GM23338 (cell line): ENCODE data around the gene YIF1A. TPM values are rescaled to one million over a fixed set of nuclear protein-coding genes. Genes with fewer than 3 reads are reported as not detected.

ENCODE experiments used
- ATAC-seq: fragments of 200-7000 bp; cut with Tn5 transposase; 3 replicates; pipeline ENCODE4 v1.9.1; 2020
- DNase-seq: peaks from one replicate; pipeline ENCODE4 v3.0.0-alpha.2; 2015; ENCODE audit warnings: low spot score
- H2AFZ ChIP-seq: fragments of 200-600 bp; sonication (generic); 2 replicates; pipeline ENCODE4 v1.8.0; 2016; ENCODE audit warnings: antibody characterized with exemption, mild to moderate bottlenecking, moderate library complexity
- H3F3A ChIP-seq: fragments of 200-600 bp; sonication (generic); replicated peaks from 2 replicates; pipeline ENCODE4 v1.8.0; 2017; ENCODE audit warnings: antibody characterized with exemption, mixed run types, low read depth
- H3K27ac ChIP-seq: fragments of 200-600 bp; sonication (generic); 2 replicates; pipeline ENCODE4 v1.6.1; 2016; ENCODE audit warnings: low read depth
- H3K27me3 ChIP-seq: fragments of 200-600 bp; sonication (generic); 2 replicates; pipeline ENCODE4 v1.8.0; 2016; ENCODE audit warnings: mild to moderate bottlenecking, mixed run types, moderate library complexity; ENCODE audit not compliant: insufficient read depth
- H3K36me3 ChIP-seq: fragments of 200-600 bp; sonication (generic); 2 replicates; pipeline ENCODE4 v1.8.0; 2016; ENCODE audit warnings: mild to moderate bottlenecking; ENCODE audit not compliant: insufficient read depth
- H3K4me1 ChIP-seq: fragments of 200-600 bp; sonication (generic); 2 replicates; pipeline ENCODE4 v1.8.0; 2016; ENCODE audit warnings: mild to moderate bottlenecking, moderate library complexity; ENCODE audit not compliant: insufficient read depth
- H3K4me2 ChIP-seq: fragments of 200-600 bp; sonication (generic); 2 replicates; pipeline ENCODE4 v1.7.1; 2017; ENCODE audit warnings: mixed run types
- H3K4me3 ChIP-seq: fragments of 200-600 bp; sonication (generic); 2 replicates; pipeline ENCODE4 v1.6.1; 2016; ENCODE audit warnings: mixed run types
- H3K79me2 ChIP-seq: fragments of 200-600 bp; sonication (generic); replicated peaks from 2 replicates; pipeline ENCODE4 v1.8.0; 2017; ENCODE audit warnings: mild to moderate bottlenecking; ENCODE audit not compliant: insufficient read depth
- H3K9me2 ChIP-seq: fragments of 200-600 bp; sonication (generic); 2 replicates; pipeline ENCODE4 v1.8.0; 2017; ENCODE audit not compliant: insufficient read depth
- H4K20me1 ChIP-seq: fragments of 200-600 bp; sonication (generic); replicated peaks from 2 replicates; pipeline ENCODE4 v1.8.0; 2017; ENCODE audit warnings: mild to moderate bottlenecking; ENCODE audit not compliant: insufficient read depth
- H3K27ac Mint-ChIP-seq: 2 replicates; pipeline ENCODE4 v1.8.0; 2020; ENCODE audit warnings: inconsistent platforms, mild to moderate bottlenecking, moderate library complexity, mixed read lengths
- H3K27me3 Mint-ChIP-seq: 3 replicates; pipeline ENCODE4 v1.8.0; 2022; ENCODE audit warnings: low read depth, mild to moderate bottlenecking, moderate library complexity, mixed read lengths, inconsistent platforms; ENCODE audit not compliant: insufficient read depth, poor library complexity
- H3K36me3 Mint-ChIP-seq: 3 replicates; pipeline ENCODE4 v1.8.0; 2021; ENCODE audit warnings: low read depth, mild to moderate bottlenecking, inconsistent platforms, moderate library complexity, mixed read lengths
- H3K4me1 Mint-ChIP-seq: 3 replicates; pipeline ENCODE4 v1.8.0; 2020; ENCODE audit warnings: mild to moderate bottlenecking, inconsistent platforms, mixed read lengths
- H3K4me3 Mint-ChIP-seq: 3 replicates; pipeline ENCODE4 v1.8.0; 2021; ENCODE audit warnings: moderate library complexity, mild to moderate bottlenecking, inconsistent platforms, mixed read lengths
- H3K9me3 Mint-ChIP-seq: 3 replicates; pipeline ENCODE4 v1.8.0; 2020; ENCODE audit warnings: moderate library complexity, mild to moderate bottlenecking, inconsistent platforms, mixed read lengths
- CREB1 ChIP-seq: fragments of 250-450 bp; sonication (Bioruptor Pico); IDR thresholded peaks from 2 replicates; pipeline ENCODE4 v1.5.0; 2020; ENCODE audit warnings: low read depth, mild to moderate bottlenecking, moderate library complexity
- ETS1 ChIP-seq: IDR thresholded peaks from 2 replicates; pipeline ENCODE4 v1.6.1; 2016; ENCODE audit warnings: antibody characterized with exemption
- EZH2phosphoT487 ChIP-seq: fragments of 200-600 bp; sonication (generic); IDR thresholded peaks from one replicate; pipeline ENCODE4 v1.8.1; 2018; ENCODE audit warnings: antibody characterized with exemption; ENCODE audit not compliant: unreplicated experiment
- JUNB ChIP-seq: IDR thresholded peaks from one replicate; pipeline ENCODE4 v1.6.1; 2016; ENCODE audit warnings: antibody characterized with exemption; ENCODE audit not compliant: unreplicated experiment
- NANOG ChIP-seq: IDR thresholded peaks from 2 replicates; pipeline ENCODE4 v1.6.1; 2016; ENCODE audit warnings: antibody characterized with exemption, borderline replicate concordance
- POLR2AphosphoS5 ChIP-seq: IDR thresholded peaks from 2 replicates; pipeline ENCODE4 v1.6.1; 2016; ENCODE audit warnings: antibody characterized with exemption, low read depth
- ZNF114 ChIP-seq: fragments of 250-450 bp; sonication (Bioruptor Pico); IDR thresholded peaks from 2 replicates; pipeline ENCODE4 v1.5.0; 2020; ENCODE audit warnings: mild to moderate bottlenecking, moderate library complexity
- ZNF331 ChIP-seq: fragments of 250-450 bp; sonication (Bioruptor Pico); IDR thresholded peaks from 2 replicates; pipeline ENCODE4 v1.5.0; 2020; ENCODE audit warnings: low read depth, mild to moderate bottlenecking, moderate library complexity
- polyA plus RNA-seq: library from polyadenylated mRNA; unstranded; fragments of >200 nt; fragmentation: Nextera tagmentation; extraction: Ambion mirVana; gene quantifications from 2 replicates; pipeline ENCODE4 v1.2.1, GENCODE V29; 2016
- total RNA-seq: library from RNA; depleted of rRNA; stranded (reverse); fragments of >200 nt; shearing (Covaris generic); gene quantifications from 2 replicates; pipeline ENCODE4 v1.2.3, GENCODE V29; 2014
- TF ChIP-seq, protein P1 (sequence below), 2 experiments: fragments of 200-600 bp in 1 of 2; sonication (generic) in 1 of 2; conservative IDR thresholded peaks; 2 replicates each; pipeline versions ENCODE4 v1.5.1 to v1.6.1; 2016 to 2017; ENCODE audit warnings: antibody characterized with exemption in 2 of 2, low read depth in 2 of 2, mild to moderate bottlenecking in 2 of 2, moderate library complexity in 1 of 2
- TF ChIP-seq, protein P2 (sequence below): IDR thresholded peaks from one replicate; pipeline ENCODE4 v1.6.1; 2018; ENCODE audit warnings: antibody characterized with exemption; ENCODE audit not compliant: unreplicated experiment
- TF ChIP-seq, protein P3 (sequence below): fragments of 250-450 bp; sonication (Bioruptor Pico); IDR thresholded peaks from 2 replicates; pipeline ENCODE4 v1.5.0; 2020; ENCODE audit warnings: mild to moderate bottlenecking, moderate library complexity

Gene YIF1A
- total and polyA plus RNA-seq, 2 experiments from 2014 or later = 75.6 to 87.0 TPM

- TF ChIP-seq JUNB = no peak
- TF ChIP-seq ZNF114 = no peak
- TF ChIP-seq, protein P1, sequence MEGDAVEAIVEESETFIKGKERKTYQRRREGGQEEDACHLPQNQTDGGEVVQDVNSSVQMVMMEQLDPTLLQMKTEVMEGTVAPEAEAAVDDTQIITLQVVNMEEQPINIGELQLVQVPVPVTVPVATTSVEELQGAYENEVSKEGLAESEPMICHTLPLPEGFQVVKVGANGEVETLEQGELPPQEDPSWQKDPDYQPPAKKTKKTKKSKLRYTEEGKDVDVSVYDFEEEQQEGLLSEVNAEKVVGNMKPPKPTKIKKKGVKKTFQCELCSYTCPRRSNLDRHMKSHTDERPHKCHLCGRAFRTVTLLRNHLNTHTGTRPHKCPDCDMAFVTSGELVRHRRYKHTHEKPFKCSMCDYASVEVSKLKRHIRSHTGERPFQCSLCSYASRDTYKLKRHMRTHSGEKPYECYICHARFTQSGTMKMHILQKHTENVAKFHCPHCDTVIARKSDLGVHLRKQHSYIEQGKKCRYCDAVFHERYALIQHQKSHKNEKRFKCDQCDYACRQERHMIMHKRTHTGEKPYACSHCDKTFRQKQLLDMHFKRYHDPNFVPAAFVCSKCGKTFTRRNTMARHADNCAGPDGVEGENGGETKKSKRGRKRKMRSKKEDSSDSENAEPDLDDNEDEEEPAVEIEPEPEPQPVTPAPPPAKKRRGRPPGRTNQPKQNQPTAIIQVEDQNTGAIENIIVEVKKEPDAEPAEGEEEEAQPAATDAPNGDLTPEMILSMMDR (conservative IDR thresholded peaks at IDR 0.05; ENCODE audit: low read depth in 2 of 2) = no peak
- TF ChIP-seq NANOG = no peak
- no peak for TF ChIP-seq ETS1
- no peak for TF ChIP-seq EZH2phosphoT487
- no peak for TF ChIP-seq ZNF331
- TF ChIP-seq POLR2AphosphoS5 = no peak
- TF ChIP-seq, protein P2, sequence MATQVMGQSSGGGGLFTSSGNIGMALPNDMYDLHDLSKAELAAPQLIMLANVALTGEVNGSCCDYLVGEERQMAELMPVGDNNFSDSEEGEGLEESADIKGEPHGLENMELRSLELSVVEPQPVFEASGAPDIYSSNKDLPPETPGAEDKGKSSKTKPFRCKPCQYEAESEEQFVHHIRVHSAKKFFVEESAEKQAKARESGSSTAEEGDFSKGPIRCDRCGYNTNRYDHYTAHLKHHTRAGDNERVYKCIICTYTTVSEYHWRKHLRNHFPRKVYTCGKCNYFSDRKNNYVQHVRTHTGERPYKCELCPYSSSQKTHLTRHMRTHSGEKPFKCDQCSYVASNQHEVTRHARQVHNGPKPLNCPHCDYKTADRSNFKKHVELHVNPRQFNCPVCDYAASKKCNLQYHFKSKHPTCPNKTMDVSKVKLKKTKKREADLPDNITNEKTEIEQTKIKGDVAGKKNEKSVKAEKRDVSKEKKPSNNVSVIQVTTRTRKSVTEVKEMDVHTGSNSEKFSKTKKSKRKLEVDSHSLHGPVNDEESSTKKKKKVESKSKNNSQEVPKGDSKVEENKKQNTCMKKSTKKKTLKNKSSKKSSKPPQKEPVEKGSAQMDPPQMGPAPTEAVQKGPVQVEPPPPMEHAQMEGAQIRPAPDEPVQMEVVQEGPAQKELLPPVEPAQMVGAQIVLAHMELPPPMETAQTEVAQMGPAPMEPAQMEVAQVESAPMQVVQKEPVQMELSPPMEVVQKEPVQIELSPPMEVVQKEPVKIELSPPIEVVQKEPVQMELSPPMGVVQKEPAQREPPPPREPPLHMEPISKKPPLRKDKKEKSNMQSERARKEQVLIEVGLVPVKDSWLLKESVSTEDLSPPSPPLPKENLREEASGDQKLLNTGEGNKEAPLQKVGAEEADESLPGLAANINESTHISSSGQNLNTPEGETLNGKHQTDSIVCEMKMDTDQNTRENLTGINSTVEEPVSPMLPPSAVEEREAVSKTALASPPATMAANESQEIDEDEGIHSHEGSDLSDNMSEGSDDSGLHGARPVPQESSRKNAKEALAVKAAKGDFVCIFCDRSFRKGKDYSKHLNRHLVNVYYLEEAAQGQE = no peak
- TF ChIP-seq CREB1 = no peak
Observed at GRCh38 chr11:66315921-66316811, 27.2 kb upstream of the YIF1A start (continued).

DNA sequence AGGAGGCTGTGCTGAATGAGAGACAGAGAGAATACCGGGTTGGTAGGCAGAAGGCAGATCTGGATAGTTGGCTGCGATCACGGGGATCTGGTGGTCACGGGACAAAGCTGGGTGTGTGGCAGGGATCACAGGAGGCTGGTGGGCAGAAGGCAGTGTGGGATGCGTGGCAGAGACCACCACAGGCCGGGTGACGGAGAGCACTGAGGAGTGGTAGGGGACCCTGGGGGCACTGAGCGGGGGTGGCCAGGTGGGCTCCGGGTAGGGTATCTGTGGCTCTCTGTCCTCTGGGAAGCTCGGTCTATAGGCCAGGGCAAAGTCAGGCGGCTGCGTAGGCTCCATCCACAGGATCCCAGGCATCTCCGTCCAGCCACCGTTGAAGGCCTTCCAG is 26.5 kb upstream of the YIF1A start:
- Mint-ChIP-seq H3K9me3 (peaks cover 21% of the 10 kb centered on the region), H3K36me3 (peaks cover 22% of the 10 kb centered on the region), H3K27ac (no peak overlapping the region), H3K4me3 (no peak overlapping the region; the same call in 2 of the 3 replicates), H3K27me3 (peaks cover 31% of the 10 kb centered on the region), H3K4me1 (peaks cover 41% of the 10 kb centered on the region)
- Histone ChIP-seq H3K27me3 (no peaks in the 10 kb centered on the region), H2AFZ (no peak overlapping the region), H3K4me3 (no peak overlapping the region), H4K20me1 (no peaks in the 10 kb centered on the region), H3K36me3 (no peaks in the 10 kb centered on the region), H3K9me2 (no peaks in the 10 kb centered on the region), H3K4me1 (peaks cover 32% of the 10 kb centered on the region), H3F3A (peaks cover 11% of the 10 kb centered on the region; the same call in 1 of the 2 replicates), H3K79me2 (no peaks in the 10 kb centered on the region), H3K27ac (no peak overlapping the region), H3K4me2 (no peak overlapping the region)
- no peak for DNase-seq
- ATAC-seq = no peak
- TF ChIP-seq, protein P3, sequence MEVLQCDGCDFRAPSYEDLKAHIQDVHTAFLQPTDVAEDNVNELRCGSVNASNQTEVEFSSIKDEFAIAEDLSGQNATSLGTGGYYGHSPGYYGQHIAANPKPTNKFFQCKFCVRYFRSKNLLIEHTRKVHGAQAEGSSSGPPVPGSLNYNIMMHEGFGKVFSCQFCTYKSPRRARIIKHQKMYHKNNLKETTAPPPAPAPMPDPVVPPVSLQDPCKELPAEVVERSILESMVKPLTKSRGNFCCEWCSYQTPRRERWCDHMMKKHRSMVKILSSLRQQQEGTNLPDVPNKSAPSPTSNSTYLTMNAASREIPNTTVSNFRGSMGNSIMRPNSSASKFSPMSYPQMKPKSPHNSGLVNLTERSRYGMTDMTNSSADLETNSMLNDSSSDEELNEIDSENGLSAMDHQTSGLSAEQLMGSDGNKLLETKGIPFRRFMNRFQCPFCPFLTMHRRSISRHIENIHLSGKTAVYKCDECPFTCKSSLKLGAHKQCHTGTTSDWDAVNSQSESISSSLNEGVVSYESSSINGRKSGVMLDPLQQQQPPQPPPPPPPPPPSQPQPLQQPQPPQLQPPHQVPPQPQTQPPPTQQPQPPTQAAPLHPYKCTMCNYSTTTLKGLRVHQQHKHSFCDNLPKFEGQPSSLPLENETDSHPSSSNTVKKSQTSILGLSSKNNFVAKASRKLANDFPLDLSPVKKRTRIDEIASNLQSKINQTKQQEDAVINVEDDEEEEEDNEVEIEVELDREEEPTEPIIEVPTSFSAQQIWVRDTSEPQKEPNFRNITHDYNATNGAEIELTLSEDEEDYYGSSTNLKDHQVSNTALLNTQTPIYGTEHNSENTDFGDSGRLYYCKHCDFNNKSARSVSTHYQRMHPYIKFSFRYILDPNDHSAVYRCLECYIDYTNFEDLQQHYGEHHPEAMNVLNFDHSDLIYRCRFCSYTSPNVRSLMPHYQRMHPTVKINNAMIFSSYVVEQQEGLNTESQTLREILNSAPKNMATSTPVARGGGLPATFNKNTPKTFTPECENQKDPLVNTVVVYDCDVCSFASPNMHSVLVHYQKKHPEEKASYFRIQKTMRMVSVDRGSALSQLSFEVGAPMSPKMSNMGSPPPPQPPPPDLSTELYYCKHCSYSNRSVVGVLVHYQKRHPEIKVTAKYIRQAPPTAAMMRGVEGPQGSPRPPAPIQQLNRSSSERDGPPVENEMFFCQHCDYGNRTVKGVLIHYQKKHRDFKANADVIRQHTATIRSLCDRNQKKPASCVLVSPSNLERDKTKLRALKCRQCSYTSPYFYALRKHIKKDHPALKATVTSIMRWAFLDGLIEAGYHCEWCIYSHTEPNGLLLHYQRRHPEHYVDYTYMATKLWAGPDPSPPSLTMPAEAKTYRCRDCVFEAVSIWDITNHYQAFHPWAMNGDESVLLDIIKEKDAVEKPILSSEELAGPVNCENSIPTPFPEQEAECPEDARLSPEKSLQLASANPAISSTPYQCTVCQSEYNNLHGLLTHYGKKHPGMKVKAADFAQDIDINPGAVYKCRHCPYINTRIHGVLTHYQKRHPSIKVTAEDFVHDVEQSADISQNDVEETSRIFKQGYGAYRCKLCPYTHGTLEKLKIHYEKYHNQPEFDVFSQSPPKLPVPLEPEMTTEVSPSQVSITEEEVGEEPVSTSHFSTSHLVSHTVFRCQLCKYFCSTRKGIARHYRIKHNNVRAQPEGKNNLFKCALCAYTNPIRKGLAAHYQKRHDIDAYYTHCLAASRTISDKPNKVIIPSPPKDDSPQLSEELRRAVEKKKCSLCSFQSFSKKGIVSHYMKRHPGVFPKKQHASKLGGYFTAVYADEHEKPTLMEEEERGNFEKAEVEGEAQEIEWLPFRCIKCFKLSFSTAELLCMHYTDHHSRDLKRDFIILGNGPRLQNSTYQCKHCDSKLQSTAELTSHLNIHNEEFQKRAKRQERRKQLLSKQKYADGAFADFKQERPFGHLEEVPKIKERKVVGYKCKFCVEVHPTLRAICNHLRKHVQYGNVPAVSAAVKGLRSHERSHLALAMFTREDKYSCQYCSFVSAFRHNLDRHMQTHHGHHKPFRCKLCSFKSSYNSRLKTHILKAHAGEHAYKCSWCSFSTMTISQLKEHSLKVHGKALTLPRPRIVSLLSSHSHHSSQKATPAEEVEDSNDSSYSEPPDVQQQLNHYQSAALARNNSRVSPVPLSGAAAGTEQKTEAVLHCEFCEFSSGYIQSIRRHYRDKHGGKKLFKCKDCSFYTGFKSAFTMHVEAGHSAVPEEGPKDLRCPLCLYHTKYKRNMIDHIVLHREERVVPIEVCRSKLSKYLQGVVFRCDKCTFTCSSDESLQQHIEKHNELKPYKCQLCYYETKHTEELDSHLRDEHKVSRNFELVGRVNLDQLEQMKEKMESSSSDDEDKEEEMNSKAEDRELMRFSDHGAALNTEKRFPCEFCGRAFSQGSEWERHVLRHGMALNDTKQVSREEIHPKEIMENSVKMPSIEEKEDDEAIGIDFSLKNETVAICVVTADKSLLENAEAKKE (CRISPR knock-in tag) = no peak
- TF ChIP-seq ZNF114 (no peak), ZNF331 (no peak), JUNB (no peak)
